Measurements from ENCODE around the gene POLR3A.

DNA sequence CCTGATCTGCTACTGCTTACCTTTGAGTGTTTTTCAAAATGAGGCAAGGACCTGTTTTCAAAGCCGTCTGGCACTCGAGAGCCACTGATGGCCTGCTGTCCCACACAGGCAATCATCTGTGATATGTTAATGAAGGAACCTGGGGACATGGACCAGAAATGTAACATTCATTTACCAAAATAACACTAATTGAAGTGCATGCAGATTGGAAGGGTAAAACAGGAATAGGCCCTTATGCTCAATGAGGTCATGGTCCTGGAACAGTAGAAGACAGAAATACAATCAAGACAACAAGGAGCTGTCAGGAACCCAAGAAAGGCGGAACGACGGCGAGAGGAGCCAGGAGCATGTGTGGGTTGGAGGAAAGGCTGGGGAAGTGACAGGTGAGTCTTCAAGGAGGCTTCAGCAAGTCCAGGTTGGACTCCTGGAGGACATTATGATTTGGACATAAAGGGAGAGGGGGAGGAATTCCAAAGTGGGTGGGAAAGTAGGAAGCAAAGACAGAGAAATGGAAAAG is 28.3 kb downstream of the POLR3A start:
- TF ChIP-seq, protein P1, sequence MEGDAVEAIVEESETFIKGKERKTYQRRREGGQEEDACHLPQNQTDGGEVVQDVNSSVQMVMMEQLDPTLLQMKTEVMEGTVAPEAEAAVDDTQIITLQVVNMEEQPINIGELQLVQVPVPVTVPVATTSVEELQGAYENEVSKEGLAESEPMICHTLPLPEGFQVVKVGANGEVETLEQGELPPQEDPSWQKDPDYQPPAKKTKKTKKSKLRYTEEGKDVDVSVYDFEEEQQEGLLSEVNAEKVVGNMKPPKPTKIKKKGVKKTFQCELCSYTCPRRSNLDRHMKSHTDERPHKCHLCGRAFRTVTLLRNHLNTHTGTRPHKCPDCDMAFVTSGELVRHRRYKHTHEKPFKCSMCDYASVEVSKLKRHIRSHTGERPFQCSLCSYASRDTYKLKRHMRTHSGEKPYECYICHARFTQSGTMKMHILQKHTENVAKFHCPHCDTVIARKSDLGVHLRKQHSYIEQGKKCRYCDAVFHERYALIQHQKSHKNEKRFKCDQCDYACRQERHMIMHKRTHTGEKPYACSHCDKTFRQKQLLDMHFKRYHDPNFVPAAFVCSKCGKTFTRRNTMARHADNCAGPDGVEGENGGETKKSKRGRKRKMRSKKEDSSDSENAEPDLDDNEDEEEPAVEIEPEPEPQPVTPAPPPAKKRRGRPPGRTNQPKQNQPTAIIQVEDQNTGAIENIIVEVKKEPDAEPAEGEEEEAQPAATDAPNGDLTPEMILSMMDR (IDR thresholded peaks at IDR 0.05): no peak
- TF ChIP-seq POLR2A (IDR thresholded peaks at IDR 0.05): no peak

Data from esophagus squamous epithelium (tissue), 4 donors.